Measurements from ENCODE around the gene GRAMD2B. TPM values are rescaled to one million over a fixed set of nuclear protein-coding genes. Genes with fewer than 3 reads are reported as not detected.

The GRAMD2B gene
- total RNA-seq, 3 donors from 2014 or later = 38.1 to 206 (median 103) TPM

GRCh38 chr5:126490167-126490940, 67.1 kb downstream of the GRAMD2B start:
- intact Hi-C loops (cut with DNase I; ENCODE audit: low total_unique reads) = no loop called here
- TF ChIP-seq POLR2AphosphoS5 (IDR thresholded peaks at IDR 0.05) (peak in 2 of 3 donors; percentile 22 to 61), POLR2A (IDR thresholded peaks at IDR 0.05) (no peak), CTCF (IDR thresholded peaks at IDR 0.05) (peak in 2 of 3 donors; percentile 25 to 40)
- H3K27ac ChIP-seq = peak overlapping the region; percentile 89 to 91
- peaks cover 3 to 32% of the 10 kb centered on the region in 2 donors for H3K4me1 ChIP-seq
- H3K4me3 ChIP-seq = no peak overlapping the region
- H3K27me3 ChIP-seq = no peaks in the 10 kb centered on the region
- no peaks in the 10 kb centered on the region for H3K9me3 ChIP-seq
- peak; percentile 69 to 85 for DNase-seq (ENCODE audit: low spot score in 2 of 2)
- peaks cover 8% of the 10 kb centered on the region for H3K36me3 ChIP-seq

GRCh38 chr5:126492939-126493338, 69.7 kb downstream of the GRAMD2B start:
- no peak for TF ChIP-seq POLR2AphosphoS5 (IDR thresholded peaks at IDR 0.05)
- TF ChIP-seq CTCF (IDR thresholded peaks at IDR 0.05) = peak in 1 of 3 donors; percentile 5
- H3K27ac ChIP-seq = peak overlapping the region; percentile 50 to 60
- no peak for DNase-seq (ENCODE audit: low spot score in 2 of 2)
- H3K4me3 ChIP-seq = no peak overlapping the region
- H3K27me3 ChIP-seq = no peaks in the 10 kb centered on the region
- intact Hi-C loops (cut with DNase I; ENCODE audit: low total_unique reads) = no loop called here
- H3K36me3 ChIP-seq = no peaks in the 10 kb centered on the region
- no peaks in the 10 kb centered on the region for H3K9me3 ChIP-seq
- peaks cover 0 to 32% of the 10 kb centered on the region in 2 donors for H3K4me1 ChIP-seq

- Histone ChIP-seq H3K36me3 (no peaks in the 10 kb centered on the region), H3K27me3 (no peaks in the 10 kb centered on the region), H3K9me3 (no peaks in the 10 kb centered on the region), H3K4me3 (no peak overlapping the region), H3K27ac (peak overlapping the region in 1 of 2 donors; percentile 50), H3K4me1 (peaks cover 0 to 20% of the 10 kb centered on the region in 2 donors)
- DNase-seq (ENCODE audit: low spot score in 2 of 2) = no peak
- TF ChIP-seq POLR2AphosphoS5 (IDR thresholded peaks at IDR 0.05) = no peak
- TF ChIP-seq POLR2A (IDR thresholded peaks at IDR 0.05) = no peak
- no peak for TF ChIP-seq CTCF (IDR thresholded peaks at IDR 0.05)
- intact Hi-C loops (cut with DNase I; ENCODE audit: low total_unique reads) = no loop called here
Measured at GRCh38 chr5:126494393-126494792, 71.2 kb downstream of the GRAMD2B start.

GRCh38 chr5:126497506-126497905, 74.3 kb downstream of the GRAMD2B start:
- DNase-seq (ENCODE audit: low spot score in 2 of 2) = no peak
- H3K4me1 ChIP-seq = no peaks in the 10 kb centered on the region
- no peaks in the 10 kb centered on the region for H3K9me3 ChIP-seq
- intact Hi-C loops (cut with DNase I; ENCODE audit: low total_unique reads) = no loop called here
- H3K27ac ChIP-seq = peak overlapping the region in 1 of 2 donors; percentile 33
- no peaks in the 10 kb centered on the region for H3K27me3 ChIP-seq
- H3K36me3 ChIP-seq = no peaks in the 10 kb centered on the region
- TF ChIP-seq CTCF (IDR thresholded peaks at IDR 0.05) (no peak), POLR2A (IDR thresholded peaks at IDR 0.05) (no peak), POLR2AphosphoS5 (IDR thresholded peaks at IDR 0.05) (no peak)
- no peak overlapping the region for H3K4me3 ChIP-seq

GRCh38 chr5:126499278-126499677, 76.1 kb downstream of the GRAMD2B start:
- DNase-seq (ENCODE audit: low spot score in 2 of 2) = peak in 1 of 2 donors; percentile 61
- Histone ChIP-seq H3K27ac (peak overlapping the region; percentile 37 to 38), H3K9me3 (no peaks in the 10 kb centered on the region), H3K27me3 (no peaks in the 10 kb centered on the region), H3K36me3 (no peaks in the 10 kb centered on the region), H3K4me3 (no peak overlapping the region), H3K4me1 (peaks cover 0 to 6% of the 10 kb centered on the region in 2 donors)
- intact Hi-C loops (cut with DNase I; ENCODE audit: low total_unique reads) = no loop called here
- TF ChIP-seq CTCF (IDR thresholded peaks at IDR 0.05) (no peak), POLR2A (IDR thresholded peaks at IDR 0.05) (no peak), POLR2AphosphoS5 (IDR thresholded peaks at IDR 0.05) (no peak)

Data from breast epithelium (tissue), 4 donors.